GM21529 (cell line): Measurements from ENCODE around the gene MSH2.

Experiments used
- ATAC-seq: cut with Tn5 transposase; IDR thresholded peaks from one replicate; pipeline ENCODE4 v1.9.1; 2021; ENCODE audit not compliant: unreplicated experiment

MSH2 gene

GRCh38 chr2:47471429-47472116 is 68.6 kb downstream of the MSH2 start:
- no peak for ATAC-seq

- ATAC-seq = no peak
These were observed 76.9 kb downstream of the MSH2 start for GRCh38 chr2:47479863-47480262.

- no peak for ATAC-seq
These were observed 80.2 kb downstream of the MSH2 start for GRCh38 chr2:47483191-47483590.

GRCh38 chr2:47484396-47484795 is 81.4 kb downstream of the MSH2 start:
- ATAC-seq = no peak

- no peak for ATAC-seq
These were observed 82.2 kb downstream of the MSH2 start for GRCh38 chr2:47485177-47485576.

GRCh38 chr2:47485751-47486300 is 82.9 kb downstream of the MSH2 start:
- ATAC-seq = no peak

- peak; percentile 95 for ATAC-seq
These were observed 84.0 kb downstream of the MSH2 start for GRCh38 chr2:47486841-47487497.

GRCh38 chr2:47487498-47487875 is 84.5 kb downstream of the MSH2 start:
- ATAC-seq = no peak

- ATAC-seq = no peak
These were observed 86.1 kb downstream of the MSH2 start for GRCh38 chr2:47488870-47489584.

- no peak for ATAC-seq
These were observed 87.5 kb downstream of the MSH2 start for GRCh38 chr2:47490406-47490805.

GRCh38 chr2:47493317-47494035 is 90.5 kb downstream of the MSH2 start:
- no peak for ATAC-seq

GRCh38 chr2:47494267-47495130 is 91.5 kb downstream of the MSH2 start:
- no peak for ATAC-seq

GRCh38 chr2:47497843-47498460 is 95.0 kb downstream of the MSH2 start:
- ATAC-seq = no peak

GRCh38 chr2:47499093-47499492 is 96.1 kb downstream of the MSH2 start:
- no peak for ATAC-seq

GRCh38 chr2:47499621-47500309 is 96.8 kb downstream of the MSH2 start:
- no peak for ATAC-seq

GRCh38 chr2:47501374-47502200 is 98.6 kb downstream of the MSH2 start:
- ATAC-seq = no peak

GRCh38 chr2:47502498-47502897 is 99.5 kb downstream of the MSH2 start:
- peak; percentile 77 for ATAC-seq

GRCh38 chr2:47503481-47504070 is 100.6 kb downstream of the MSH2 start:
- peak; percentile 84 for ATAC-seq
